Left lung (tissue), 10 donors: Measurements from ENCODE around the gene AMY2B. TPM values are rescaled to one million over a fixed set of nuclear protein-coding genes. Genes with fewer than 3 reads are reported as not detected.

Source experiments
- ATAC-seq: fragments of 200-7000 bp; cut with Tn5 transposase; one replicate; pipeline ENCODE4 v1.9.1; 2020; ENCODE audit warnings: moderate library complexity
- DNase-seq, 4 donors: peaks; one replicate each; pipeline ENCODE4 v3.0.0-alpha.2; 2013 to 2020
- H3K27ac ChIP-seq, 2 donors: fragments of 200-600 bp; sonication (generic) in 1 of 2; one replicate each; pipeline versions ENCODE4 v1.5.0 to v1.8.0; 2020 to 2021
- H3K27me3 ChIP-seq, 2 donors: fragments of 200-600 bp; sonication (generic) in 1 of 2; one replicate each; pipeline versions ENCODE4 v1.5.0 to v1.8.0; 2020 to 2021
- H3K36me3 ChIP-seq, 2 donors: fragments of 200-600 bp; sonication (generic) in 1 of 2; one replicate each; pipeline versions ENCODE4 v1.5.0 to v1.8.0; 2020 to 2021
- H3K4me1 ChIP-seq, 2 donors: fragments of 200-600 bp; one replicate each; pipeline ENCODE4 v1.8.0; 2021
- H3K4me3 ChIP-seq, 2 donors: fragments of 200-600 bp; sonication (generic) in 1 of 2; one replicate each; pipeline versions ENCODE4 v1.5.0 to v1.8.0; 2020 to 2021; ENCODE audit warnings: mild to moderate bottlenecking in 1 of 2
- H3K9me3 ChIP-seq, 2 donors: fragments of 200-600 bp; sonication (generic) in 1 of 2; one replicate each; pipeline versions ENCODE4 v1.5.0 to v1.8.0; 2020 to 2021
- intact Hi-C, 2 donors: fragments of 100-400 bp; cut with DNase I; formaldehyde crosslinking; loops; one replicate each; pipeline versions ENCODE4 v1.11.2 to v1.14.2; 2022
- polyA plus RNA-seq, 6 donors: library from polyadenylated mRNA; unstranded; fragments of 120-200 nt; gene quantifications; one replicate each; pipeline ENCODE4 v1.2.1, GENCODE V29; 2013; ENCODE audit not compliant: insufficient read length in 6 of 6
- total RNA-seq, 2 donors: library from RNA; stranded (reverse); fragmentation: NEBNext Ultra II Directional; extraction: Animal tissue kit (Norgen Biotek cat#: 25700); gene quantifications; one replicate each; pipeline ENCODE4 v1.2.1, GENCODE V29; 2021
- TF ChIP-seq, protein P1 (sequence below), 2 donors: fragments of 200-600 bp; sonication (generic) in 1 of 2; IDR thresholded peaks; one replicate each; pipeline versions ENCODE4 v1.5.0 to v1.8.0; 2021; ENCODE audit warnings: antibody characterized with exemption in 2 of 2
- donor health status: DM: no; HTN: yes; CAD: no.
- donor health status: DM: no; HTN: no; CAD: no.

Gene AMY2B
- total and polyA plus RNA-seq, 8 donors, result 10.1 to 44.9 (median 30.9) TPM

- H3K9me3 ChIP-seq, result no peaks in the 10 kb centered on the region
- intact Hi-C loops, result no loop called here
- peaks cover 4 to 26% of the 10 kb centered on the region in 2 donors for H3K4me1 ChIP-seq
- no peak overlapping the region for H3K27ac ChIP-seq
- H3K27me3 ChIP-seq, result no peaks in the 10 kb centered on the region
- ATAC-seq (no peak), DNase-seq (no peak)
- TF ChIP-seq, protein P1, sequence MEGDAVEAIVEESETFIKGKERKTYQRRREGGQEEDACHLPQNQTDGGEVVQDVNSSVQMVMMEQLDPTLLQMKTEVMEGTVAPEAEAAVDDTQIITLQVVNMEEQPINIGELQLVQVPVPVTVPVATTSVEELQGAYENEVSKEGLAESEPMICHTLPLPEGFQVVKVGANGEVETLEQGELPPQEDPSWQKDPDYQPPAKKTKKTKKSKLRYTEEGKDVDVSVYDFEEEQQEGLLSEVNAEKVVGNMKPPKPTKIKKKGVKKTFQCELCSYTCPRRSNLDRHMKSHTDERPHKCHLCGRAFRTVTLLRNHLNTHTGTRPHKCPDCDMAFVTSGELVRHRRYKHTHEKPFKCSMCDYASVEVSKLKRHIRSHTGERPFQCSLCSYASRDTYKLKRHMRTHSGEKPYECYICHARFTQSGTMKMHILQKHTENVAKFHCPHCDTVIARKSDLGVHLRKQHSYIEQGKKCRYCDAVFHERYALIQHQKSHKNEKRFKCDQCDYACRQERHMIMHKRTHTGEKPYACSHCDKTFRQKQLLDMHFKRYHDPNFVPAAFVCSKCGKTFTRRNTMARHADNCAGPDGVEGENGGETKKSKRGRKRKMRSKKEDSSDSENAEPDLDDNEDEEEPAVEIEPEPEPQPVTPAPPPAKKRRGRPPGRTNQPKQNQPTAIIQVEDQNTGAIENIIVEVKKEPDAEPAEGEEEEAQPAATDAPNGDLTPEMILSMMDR (IDR thresholded peaks at IDR 0.05), result no peak
- peak overlapping the region in 1 of 2 donors; percentile 80 for H3K4me3 ChIP-seq
- peaks cover 0 to 11% of the 10 kb centered on the region in 2 donors for H3K36me3 ChIP-seq
Measured at GRCh38 chr1:103527331-103527730, 44.1 kb upstream of the AMY2B start.

- intact Hi-C loops, result no loop called here
- H3K27me3 ChIP-seq, result no peaks in the 10 kb centered on the region
- H3K4me3 ChIP-seq, result no peak overlapping the region
- no peak overlapping the region for H3K27ac ChIP-seq
- H3K4me1 ChIP-seq, result peaks cover 4 to 31% of the 10 kb centered on the region in 2 donors
- TF ChIP-seq, protein P1 (IDR thresholded peaks at IDR 0.05), result no peak
- H3K9me3 ChIP-seq, result no peaks in the 10 kb centered on the region
- peaks cover 0 to 26% of the 10 kb centered on the region in 2 donors for H3K36me3 ChIP-seq
- ATAC-seq, result no peak
- peak in 1 of 4 donors; percentile 41 for DNase-seq
Measured at GRCh38 chr1:103529746-103530145, 41.6 kb upstream of the AMY2B start.

DNA sequence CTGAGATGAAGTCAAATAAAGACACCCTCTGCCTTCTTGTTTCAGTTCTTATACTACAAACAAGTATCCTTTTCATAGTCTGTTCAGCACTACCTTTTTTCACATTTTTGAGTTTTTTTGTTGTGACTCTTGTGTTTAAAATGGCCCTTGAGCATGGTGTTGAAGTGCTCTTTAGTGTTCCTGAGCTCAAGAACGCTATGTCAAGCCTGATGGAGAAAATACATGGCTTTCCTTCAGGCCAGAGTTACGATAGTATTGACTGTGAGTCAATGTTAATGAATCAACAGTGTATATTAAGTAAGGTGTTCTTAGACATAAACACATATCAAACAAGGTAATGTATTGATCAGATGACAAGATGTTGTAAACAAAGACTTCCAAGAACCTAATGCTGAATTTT lies 33.2 kb upstream of the AMY2B start:
- no peak overlapping the region for H3K4me3 ChIP-seq
- intact Hi-C loops, result no loop called here
- H3K9me3 ChIP-seq, result no peaks in the 10 kb centered on the region
- H3K36me3 ChIP-seq, result peaks cover 0 to 100% of the 10 kb centered on the region in 2 donors
- ATAC-seq (peak; percentile 92), DNase-seq (no peak)
- no peaks in the 10 kb centered on the region for H3K27me3 ChIP-seq
- TF ChIP-seq, protein P1 (IDR thresholded peaks at IDR 0.05), result no peak
- H3K27ac ChIP-seq, result no peak overlapping the region
- H3K4me1 ChIP-seq, result peaks cover 0 to 5% of the 10 kb centered on the region in 2 donors

- H3K36me3 ChIP-seq, result peaks cover 0 to 100% of the 10 kb centered on the region in 2 donors
- TF ChIP-seq, protein P1 (IDR thresholded peaks at IDR 0.05), result no peak
- H3K9me3 ChIP-seq, result no peaks in the 10 kb centered on the region
- no peaks in the 10 kb centered on the region for H3K27me3 ChIP-seq
- no peaks in the 10 kb centered on the region for H3K4me1 ChIP-seq
- no peak overlapping the region for H3K4me3 ChIP-seq
- intact Hi-C loops, result no loop called here
- no peak for ATAC-seq
- H3K27ac ChIP-seq, result no peak overlapping the region
- DNase-seq, result no peak
Measured at GRCh38 chr1:103541431-103541830, 30.0 kb upstream of the AMY2B start.

- no peak overlapping the region for H3K27ac ChIP-seq
- TF ChIP-seq, protein P1 (IDR thresholded peaks at IDR 0.05), result no peak
- no peaks in the 10 kb centered on the region for H3K27me3 ChIP-seq
- no peak for ATAC-seq
- no peaks in the 10 kb centered on the region for H3K4me1 ChIP-seq
- no peak for DNase-seq
- H3K9me3 ChIP-seq, result no peaks in the 10 kb centered on the region
- peaks cover 0 to 100% of the 10 kb centered on the region in 2 donors for H3K36me3 ChIP-seq
- intact Hi-C loops, result no loop called here
- H3K4me3 ChIP-seq, result no peak overlapping the region
Measured at GRCh38 chr1:103546496-103546895, 24.9 kb upstream of the AMY2B start.
